Inflammatory macrophage treated with lipopolysaccharide for 1 hour (primary cell): ENCODE data around the gene HS3ST3B1.

Source experiments
- DNase-seq, 2 donors: peaks; one replicate each; pipeline ENCODE4 v3.0.0-alpha.2; 2020 to 2022

HS3ST3B1 gene

GRCh38 chr17:14321476-14321949 is 20.6 kb downstream of the HS3ST3B1 start:
- no peak for DNase-seq

DNA sequence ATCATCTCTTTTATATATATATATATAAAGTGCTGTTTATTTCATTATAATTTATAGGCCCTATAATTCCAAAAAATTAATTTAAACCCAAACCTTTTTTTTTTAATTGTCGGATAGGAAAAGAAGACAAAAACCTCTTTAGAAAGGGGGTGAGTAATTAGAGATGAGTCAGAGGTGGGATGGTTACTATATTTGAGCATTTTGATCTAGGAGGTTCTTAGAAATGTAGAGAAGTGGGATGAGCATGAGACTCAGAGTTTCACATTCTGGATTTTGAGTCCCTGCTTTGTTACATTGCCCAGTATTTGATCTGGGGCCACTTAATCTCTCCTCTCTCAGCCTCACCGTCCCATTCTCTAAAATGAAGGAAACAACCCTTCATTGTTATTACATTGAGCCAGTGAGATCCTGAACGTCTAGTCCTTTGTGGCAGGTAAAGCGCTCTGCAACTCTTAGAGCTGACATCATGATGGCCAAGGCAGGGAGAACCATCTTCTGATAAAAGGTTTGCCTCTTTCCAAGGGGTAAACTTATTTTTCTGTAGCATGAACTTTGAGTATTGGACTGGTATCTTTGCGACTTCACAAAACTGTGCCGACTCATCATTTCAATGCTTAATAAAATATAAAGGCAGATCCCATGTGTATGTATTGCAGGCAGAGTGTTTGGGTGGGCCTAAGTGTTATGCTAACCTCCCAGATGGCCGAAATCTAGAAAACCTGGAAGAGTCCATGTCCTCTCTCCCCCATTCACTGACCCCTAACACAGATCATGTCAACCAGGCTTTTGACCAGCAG is 21.3 kb downstream of the HS3ST3B1 start:
- DNase-seq, result peak in 1 of 2 donors; percentile 45

GRCh38 chr17:14323522-14323981 is 22.7 kb downstream of the HS3ST3B1 start:
- DNase-seq, result no peak

GRCh38 chr17:14325618-14326167 is 24.8 kb downstream of the HS3ST3B1 start:
- no peak for DNase-seq

DNA sequence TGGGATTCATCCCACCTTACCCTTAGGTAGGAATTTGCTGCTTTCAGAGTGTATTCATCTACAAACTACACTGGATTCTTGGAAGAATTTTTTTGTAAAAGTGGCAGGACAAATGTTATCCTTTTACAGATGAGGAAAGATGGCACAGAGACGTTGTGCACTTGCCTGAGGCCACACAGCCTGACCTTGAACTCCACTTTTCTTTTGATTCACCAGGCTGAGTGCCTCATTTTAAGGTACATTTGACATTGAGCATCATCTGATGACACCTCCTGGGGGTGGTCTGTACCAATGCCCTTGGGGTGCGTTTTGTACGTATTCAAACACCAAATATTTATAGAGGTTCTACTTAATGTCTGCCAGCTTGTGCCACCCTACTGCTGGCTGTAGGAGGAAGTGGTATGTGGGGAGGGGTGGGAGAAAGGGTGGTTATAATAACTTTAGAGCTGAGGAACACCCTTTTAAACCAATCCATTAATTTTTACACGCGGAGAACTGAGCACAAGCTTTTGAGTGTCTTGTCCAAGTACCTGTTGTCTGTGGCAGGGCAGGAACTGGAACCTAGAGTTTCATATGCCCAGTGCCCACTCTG is 29.1 kb downstream of the HS3ST3B1 start:
- no peak for DNase-seq

- DNase-seq, result no peak
These were observed 29.6 kb downstream of the HS3ST3B1 start for GRCh38 chr17:14330492-14330962.

DNA sequence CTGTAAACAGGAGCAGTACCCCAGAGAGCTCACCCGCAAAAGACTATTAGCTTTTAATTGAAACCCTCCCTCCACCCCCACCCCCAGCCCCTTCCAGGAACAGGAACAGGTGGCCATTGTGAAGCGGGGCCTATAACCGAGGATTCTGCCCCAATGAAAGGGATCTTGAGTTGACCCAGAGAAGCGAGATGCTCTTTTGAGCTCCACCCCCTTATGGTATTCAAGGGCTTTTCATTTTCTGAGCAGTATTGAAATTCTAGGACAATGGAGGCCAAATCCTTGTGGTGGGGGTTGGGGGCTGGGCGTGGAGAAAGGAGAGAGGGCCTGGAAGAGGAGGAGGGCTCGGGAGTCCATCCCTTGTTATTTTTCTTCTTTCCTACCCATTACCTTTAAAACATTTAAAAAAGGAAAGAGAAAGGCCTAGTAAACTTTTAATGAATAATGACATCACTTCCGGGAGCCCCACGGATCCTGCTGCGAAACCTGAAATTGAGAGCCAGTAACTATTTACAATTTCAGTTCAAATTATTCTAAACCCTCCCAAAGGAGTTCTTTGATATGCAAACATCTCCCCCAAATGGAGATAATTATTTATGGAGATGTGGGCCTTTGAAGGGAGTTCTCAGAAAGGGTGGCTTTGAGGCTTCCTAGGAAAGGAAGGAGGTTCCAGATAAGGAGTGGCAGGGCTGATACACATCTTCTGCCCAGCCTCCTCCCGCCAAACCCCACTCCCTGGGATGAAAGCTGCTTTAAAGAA is 30.5 kb downstream of the HS3ST3B1 start:
- DNase-seq, result no peak

- DNase-seq, result no peak
These were observed 31.1 kb downstream of the HS3ST3B1 start for GRCh38 chr17:14331982-14332298.

- no peak for DNase-seq
These were observed 31.4 kb downstream of the HS3ST3B1 start for GRCh38 chr17:14332331-14332730.

DNA sequence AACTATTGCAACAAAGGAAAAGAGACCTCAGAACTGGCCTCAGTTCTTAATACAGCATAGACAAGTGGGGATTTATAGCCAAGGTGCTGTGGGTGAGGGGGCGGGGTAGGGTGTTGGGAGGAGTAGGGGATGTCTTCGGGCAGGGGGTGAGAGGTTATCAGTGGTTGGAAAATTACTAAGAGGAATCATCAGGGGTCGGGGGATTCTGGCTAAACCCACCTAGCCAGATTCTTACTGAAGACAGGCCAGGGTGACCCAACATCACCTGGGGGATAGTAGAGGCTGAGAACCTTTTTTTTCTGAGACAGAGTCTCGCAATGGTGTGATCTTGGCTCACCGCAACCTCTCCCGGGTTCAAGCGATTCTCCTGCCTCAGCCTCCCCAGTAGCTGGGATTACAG is 32.6 kb downstream of the HS3ST3B1 start:
- no peak for DNase-seq

- DNase-seq, result peak; percentile 44 to 57
These were observed 33.5 kb downstream of the HS3ST3B1 start for GRCh38 chr17:14334276-14334840.

- peak in 1 of 2 donors; percentile 42 for DNase-seq
These were observed 34.0 kb downstream of the HS3ST3B1 start for GRCh38 chr17:14334919-14335318.

DNA sequence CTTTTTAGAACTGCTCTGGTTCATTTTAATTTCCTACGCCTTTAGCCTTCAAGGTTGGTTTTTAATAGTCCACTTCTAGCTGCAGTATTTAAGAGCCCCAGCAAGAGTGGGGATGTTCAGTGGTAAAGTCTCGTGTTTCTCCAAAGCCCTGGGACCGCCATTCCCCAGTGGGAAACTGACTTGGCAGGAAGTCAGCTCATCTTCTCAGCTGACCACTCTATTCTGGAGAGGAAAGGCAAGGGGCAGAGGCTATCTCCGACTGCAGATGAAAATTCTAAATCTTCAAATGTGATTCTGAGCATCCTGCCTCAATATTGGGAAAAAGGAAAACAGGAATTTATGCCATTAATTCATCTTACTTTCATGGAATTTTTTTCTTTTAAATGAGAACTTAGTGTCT is 35.5 kb downstream of the HS3ST3B1 start:
- DNase-seq, result no peak

DNA sequence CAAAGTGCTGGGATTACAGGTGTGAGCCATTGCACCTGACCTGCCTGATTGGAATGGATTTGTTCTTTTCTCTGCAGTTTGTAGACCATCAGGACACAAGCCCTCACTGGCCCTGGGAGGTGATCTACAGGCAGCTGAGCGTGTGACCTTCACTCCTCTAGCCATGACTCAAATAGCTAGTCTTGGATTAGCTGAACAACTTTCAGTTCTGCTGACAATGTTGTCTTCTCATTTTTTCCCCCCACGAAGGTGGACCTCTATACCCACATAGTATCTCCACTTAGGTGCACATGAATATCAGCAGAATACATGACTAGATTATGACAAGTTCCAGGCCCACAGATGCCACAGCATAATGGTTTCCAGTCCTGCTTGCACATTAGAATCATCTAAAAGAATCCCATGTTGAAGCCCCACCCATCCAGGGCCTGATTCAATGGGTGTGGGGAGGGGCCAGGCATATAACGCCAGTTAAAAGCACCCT is 36.8 kb downstream of the HS3ST3B1 start:
- DNase-seq, result no peak

DNA sequence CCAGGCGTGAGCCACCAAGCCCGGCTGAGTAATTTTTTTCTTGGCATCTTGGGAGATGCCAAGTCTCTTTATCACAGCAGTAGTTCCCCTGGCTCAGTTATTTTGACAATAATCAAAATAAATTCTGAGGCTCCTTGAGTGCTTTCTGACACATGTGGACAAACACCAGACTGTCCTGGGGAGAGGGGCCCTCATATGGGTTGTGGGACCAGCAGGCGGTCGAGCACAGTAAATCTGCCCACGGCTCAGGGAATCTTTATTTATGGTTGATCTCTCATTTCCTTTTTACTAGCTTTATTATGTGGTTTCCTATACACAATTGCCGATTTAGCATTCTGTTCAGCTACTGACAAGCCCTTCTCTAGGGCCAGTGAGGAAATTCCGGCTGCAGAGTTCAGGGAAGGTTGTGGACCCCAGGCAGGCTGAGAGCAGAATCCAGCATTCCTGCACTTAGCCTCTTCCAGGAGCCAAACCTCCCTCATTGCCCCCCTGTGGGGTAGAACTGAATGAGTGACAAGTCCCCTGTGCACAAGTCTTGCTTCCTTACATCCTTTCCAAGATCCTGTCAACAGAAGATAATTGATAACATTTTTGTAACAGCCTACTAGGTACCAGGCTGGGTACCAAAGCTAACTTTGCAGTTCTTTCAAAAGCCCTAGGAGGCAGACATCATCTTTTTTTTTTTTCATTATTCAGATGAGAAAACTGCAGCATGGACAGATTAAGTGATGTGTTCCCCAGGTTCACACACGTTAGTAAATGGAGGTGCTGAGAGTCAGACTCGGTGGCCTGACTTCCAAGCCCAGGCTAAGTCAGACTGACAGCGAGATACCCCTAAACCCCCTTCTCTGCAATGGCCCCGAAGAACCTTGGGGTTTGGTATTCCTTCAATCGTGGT is 40.2 kb downstream of the HS3ST3B1 start:
- DNase-seq, result no peak

GRCh38 chr17:14341866-14342265 is 41.0 kb downstream of the HS3ST3B1 start:
- DNase-seq, result no peak

DNA sequence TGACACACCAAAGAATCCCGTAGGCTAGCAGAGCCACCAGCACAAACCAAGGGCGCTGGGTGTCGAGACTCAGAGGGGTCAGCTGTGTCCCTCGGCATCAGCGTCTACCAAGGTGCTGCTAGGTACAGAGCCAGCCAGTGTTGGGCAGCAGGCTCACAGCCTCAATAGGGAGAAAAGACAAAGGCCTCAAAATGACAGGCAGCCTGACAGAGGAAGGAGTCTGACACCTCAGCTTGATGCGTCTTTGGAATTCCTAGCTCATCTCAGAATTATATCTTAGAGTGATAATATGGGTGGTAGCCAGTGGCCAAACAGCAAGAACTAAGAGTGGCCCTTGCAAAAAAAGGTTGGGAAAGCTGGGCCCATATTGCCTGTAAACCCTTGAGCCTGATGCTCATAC is 45.9 kb downstream of the HS3ST3B1 start:
- DNase-seq, result no peak

DNA sequence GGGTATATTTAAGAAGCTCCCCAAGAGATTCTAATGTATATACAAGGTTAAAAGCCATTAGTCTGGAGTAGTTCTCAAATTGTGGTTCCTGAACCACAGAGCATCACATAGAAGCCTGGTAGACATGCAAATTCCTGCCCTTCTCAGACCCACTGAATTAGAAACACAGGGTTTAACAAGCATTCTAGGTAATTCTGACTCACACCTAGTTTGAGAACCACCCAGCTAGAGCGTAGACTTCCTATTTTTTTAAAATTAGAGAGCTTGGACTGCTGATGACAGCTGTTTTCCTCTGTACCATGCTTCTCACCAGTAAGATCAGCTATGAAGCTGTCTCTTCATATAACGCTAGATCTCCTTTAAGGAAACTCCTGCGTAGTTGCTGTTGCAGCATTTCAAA is 50.6 kb downstream of the HS3ST3B1 start:
- DNase-seq, result peak; percentile 84 to 92

DNA sequence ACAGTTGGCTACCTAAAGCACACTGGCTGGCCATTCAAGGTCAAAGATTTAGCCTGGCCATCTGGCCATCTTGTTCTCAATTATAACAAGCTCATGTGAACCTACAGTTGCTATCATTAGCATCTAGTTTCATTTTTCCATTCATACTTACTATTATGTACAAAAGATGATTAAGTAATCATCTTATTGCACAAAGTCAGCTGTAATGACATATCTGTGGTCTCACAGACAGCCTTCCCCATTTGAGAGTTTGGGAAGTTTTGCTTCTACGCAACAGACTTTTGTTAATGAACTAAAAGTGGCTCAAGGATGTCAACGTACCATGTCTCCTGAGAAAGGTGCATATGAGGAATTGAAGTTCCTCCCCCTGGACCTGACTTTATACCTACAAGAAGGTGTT is 51.3 kb downstream of the HS3ST3B1 start:
- DNase-seq, result peak; percentile 96 to 98

GRCh38 chr17:14353861-14354474 is 53.1 kb downstream of the HS3ST3B1 start:
- DNase-seq, result no peak

DNA sequence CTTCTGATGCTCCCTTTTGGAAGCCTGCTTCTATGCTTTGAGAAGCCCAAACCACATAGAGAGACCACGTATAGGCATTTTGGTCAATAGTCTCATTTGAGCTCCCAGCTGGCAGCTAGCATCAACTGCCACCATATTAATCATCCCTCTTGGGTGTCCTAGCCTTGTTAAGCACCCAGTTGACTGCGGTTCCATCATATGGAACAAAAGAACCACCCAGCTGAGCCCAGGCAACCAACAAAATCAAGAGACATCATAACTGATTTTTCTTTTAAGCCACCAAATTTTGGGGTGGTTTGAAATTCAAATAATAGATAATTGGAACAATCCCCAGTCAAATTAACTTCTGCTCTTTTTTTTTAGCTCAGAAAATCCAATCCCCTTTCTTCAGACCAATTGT is 53.9 kb downstream of the HS3ST3B1 start:
- DNase-seq, result no peak
